DND-41 (cell line): ENCODE data around the gene URB1.

Experiments
- ATAC-seq: fragments of 200-7000 bp; cut with Tn5 transposase; 3 replicates; pipeline ENCODE4 v1.9.1; 2021; ENCODE audit warnings: low read depth; ENCODE audit not compliant: insufficient read depth
- DNase-seq: peaks from one replicate; pipeline ENCODE4 v3.0.0-alpha.2; 2020
- H2AFZ ChIP-seq: 2 replicates; pipeline ENCODE4 v1.6.0; 2012; ENCODE audit warnings: low read depth, low read length
- H3K27ac ChIP-seq: 2 replicates; pipeline ENCODE4 v1.5.1; 2012; ENCODE audit warnings: low read length, inconsistent platforms
- H3K27me3 ChIP-seq: fragments of 200-600 bp; sonication (generic); 2 replicates; pipeline ENCODE4 v1.6.0; 2012; ENCODE audit warnings: low read length, mild to moderate bottlenecking, inconsistent platforms; ENCODE audit not compliant: insufficient read depth, poor library complexity
- H3K36me3 ChIP-seq: 2 replicates; pipeline ENCODE4 v1.5.1; 2012; ENCODE audit warnings: low read length, inconsistent platforms; ENCODE audit not compliant: insufficient read depth
- H3K4me1 ChIP-seq: 2 replicates; pipeline ENCODE4 v1.5.1; 2012; ENCODE audit warnings: mild to moderate bottlenecking, low read length; ENCODE audit not compliant: insufficient read depth
- H3K4me2 ChIP-seq: 2 replicates; pipeline ENCODE4 v1.6.0; 2012; ENCODE audit warnings: mild to moderate bottlenecking, moderate library complexity, low read length, inconsistent platforms; ENCODE audit not compliant: insufficient read depth
- H3K4me3 ChIP-seq, 2 experiments: fragments of 200-600 bp in 1 of 2; shearing (Covaris generic) in 1 of 2; 2 replicates each; pipeline ENCODE4 v1.5.1; 2012 to 2016; ENCODE audit warnings: inconsistent platforms in 2 of 2, low read length in 2 of 2, mild to moderate bottlenecking in 2 of 2, low read depth in 1 of 2, moderate library complexity in 1 of 2
- H3K79me2 ChIP-seq: 2 replicates; pipeline ENCODE4 v1.6.0; 2012; ENCODE audit warnings: low read length, inconsistent platforms; ENCODE audit not compliant: insufficient read depth
- H3K9ac ChIP-seq: 2 replicates; pipeline ENCODE4 v1.6.0; 2012; ENCODE audit warnings: low read depth, mild to moderate bottlenecking, inconsistent platforms, low read length, moderate library complexity
- H3K9me3 ChIP-seq: 2 replicates; pipeline ENCODE4 v1.5.1; 2012; ENCODE audit warnings: low read length, moderate library complexity, mild to moderate bottlenecking, inconsistent platforms; ENCODE audit not compliant: insufficient read depth, severe bottlenecking
- H4K20me1 ChIP-seq: 2 replicates; pipeline ENCODE4 v1.6.0; 2012; ENCODE audit warnings: low read length; ENCODE audit not compliant: insufficient read depth
- CTCF ChIP-seq: IDR thresholded peaks from 2 replicates; pipeline ENCODE4 v1.5.1; 2012; ENCODE audit warnings: borderline replicate concordance, low read length, moderate library complexity, mild to moderate bottlenecking; ENCODE audit not compliant: poor library complexity, severe bottlenecking; ENCODE audit errors: extremely low read depth
- EZH2 ChIP-seq: IDR thresholded peaks from 3 replicates; pipeline ENCODE4 v1.6.1; 2012; ENCODE audit warnings: borderline replicate concordance, low read depth, mild to moderate bottlenecking, moderate library complexity, low read length, inconsistent platforms; ENCODE audit not compliant: severe bottlenecking

The URB1 gene

DNA sequence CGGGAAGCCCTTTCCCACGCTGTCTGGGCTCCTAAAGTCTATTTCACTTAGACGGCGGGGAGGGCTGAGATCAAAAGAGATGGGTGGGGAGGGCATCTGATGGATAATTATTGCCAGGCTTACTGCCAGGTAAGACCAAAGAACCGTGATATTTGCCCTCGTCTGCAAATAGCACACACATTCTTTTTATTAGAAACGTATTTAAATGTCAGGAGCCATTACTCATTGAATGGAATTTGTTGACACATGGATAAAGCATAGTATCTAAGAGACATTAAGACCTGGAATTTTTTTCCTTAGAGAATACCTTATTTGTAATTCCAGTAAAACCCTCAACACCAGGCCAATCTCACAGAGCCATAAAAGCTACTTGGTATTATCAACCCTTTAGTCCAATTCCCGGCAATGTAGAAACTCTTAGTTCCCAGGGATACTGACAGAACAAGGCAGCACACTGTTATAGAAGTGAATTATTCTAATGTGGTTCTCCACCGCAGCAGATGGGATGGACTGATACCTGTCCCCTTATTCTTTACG lies 10.6 kb downstream of the URB1 start:
- Histone ChIP-seq H3K27me3 (no peaks in the 10 kb centered on the region), H3K4me2 (no peak overlapping the region), H3K4me3 (no peak overlapping the region), H3K9ac (no peak overlapping the region), H3K9me3 (no peaks in the 10 kb centered on the region), H3K79me2 (peaks cover 25% of the 10 kb centered on the region), H3K36me3 (peaks cover 81% of the 10 kb centered on the region), H4K20me1 (peaks cover 31% of the 10 kb centered on the region; the same call in 1 of the 2 replicates), H2AFZ (no peak overlapping the region), H3K4me1 (no peaks in the 10 kb centered on the region), H3K27ac (no peak overlapping the region)
- ATAC-seq (no peak), DNase-seq (no peak)
- TF ChIP-seq EZH2 (no peak), CTCF (no peak)

- no peak overlapping the region for H3K4me3 ChIP-seq
- H2AFZ ChIP-seq: no peak overlapping the region
- H3K4me1 ChIP-seq: no peaks in the 10 kb centered on the region
- H3K36me3 ChIP-seq: peaks cover 82% of the 10 kb centered on the region
- H3K27ac ChIP-seq: no peak overlapping the region
- DNase-seq: no peak
- ATAC-seq: no peak
- no peak overlapping the region for H3K9ac ChIP-seq
- H3K79me2 ChIP-seq: peaks cover 19% of the 10 kb centered on the region
- TF ChIP-seq EZH2 (no peak), CTCF (no peak)
- no peak overlapping the region for H3K4me2 ChIP-seq
- no peaks in the 10 kb centered on the region for H3K9me3 ChIP-seq
- H3K27me3 ChIP-seq: no peaks in the 10 kb centered on the region
- peaks cover 25% of the 10 kb centered on the region; the same call in 1 of the 2 replicates for H4K20me1 ChIP-seq
These were observed 11.2 kb downstream of the URB1 start for GRCh38 chr21:32381571-32381970.

GRCh38 chr21:32380940-32381339 lies 11.9 kb downstream of the URB1 start:
- no peak overlapping the region for H3K27ac ChIP-seq
- no peak overlapping the region for H2AFZ ChIP-seq
- H4K20me1 ChIP-seq: peaks cover 19% of the 10 kb centered on the region; the same call in 1 of the 2 replicates
- H3K9ac ChIP-seq: no peak overlapping the region
- H3K27me3 ChIP-seq: no peaks in the 10 kb centered on the region
- no peaks in the 10 kb centered on the region for H3K9me3 ChIP-seq
- DNase-seq (no peak), ATAC-seq (no peak)
- no peak for TF ChIP-seq CTCF
- no peak for TF ChIP-seq EZH2
- no peak overlapping the region for H3K4me2 ChIP-seq
- H3K4me1 ChIP-seq: no peaks in the 10 kb centered on the region
- peaks cover 83% of the 10 kb centered on the region for H3K36me3 ChIP-seq
- peaks cover 13% of the 10 kb centered on the region; the same call in 1 of the 2 replicates for H3K79me2 ChIP-seq
- no peak overlapping the region for H3K4me3 ChIP-seq

DNA sequence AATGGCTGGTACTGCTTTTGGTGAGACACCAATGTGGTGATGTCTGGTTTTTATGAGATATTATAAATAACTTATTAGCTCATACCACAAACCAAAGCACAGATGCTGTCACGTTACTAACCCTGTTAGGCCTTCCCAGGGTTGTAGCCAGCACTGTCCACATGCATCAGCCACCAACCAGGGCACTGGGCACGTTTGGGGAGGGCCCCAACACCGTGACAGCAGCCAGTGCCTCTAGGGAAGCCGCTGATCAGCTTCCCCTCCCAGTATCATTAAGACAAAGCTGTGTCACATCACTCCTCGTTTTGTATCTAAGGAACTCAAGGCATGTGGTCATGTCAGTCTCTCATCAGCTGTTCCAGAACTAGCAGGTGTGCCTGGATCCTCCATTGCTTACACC lies 13.9 kb downstream of the URB1 start:
- Histone ChIP-seq H3K27ac (no peak overlapping the region), H3K79me2 (peaks cover under 1% of the 10 kb centered on the region; the same call in 1 of the 2 replicates), H2AFZ (no peak overlapping the region), H3K9me3 (no peaks in the 10 kb centered on the region), H3K4me1 (no peaks in the 10 kb centered on the region), H3K27me3 (no peaks in the 10 kb centered on the region), H3K4me3 (no peak overlapping the region), H3K4me2 (no peak overlapping the region), H3K36me3 (peaks cover 81% of the 10 kb centered on the region), H4K20me1 (peaks cover 7% of the 10 kb centered on the region; the same call in 1 of the 2 replicates), H3K9ac (no peak overlapping the region)
- no peak for TF ChIP-seq EZH2
- no peak for TF ChIP-seq CTCF
- DNase-seq (no peak), ATAC-seq (no peak)
